G401 (cell line): ENCODE results near the gene ZNF594. TPM values are rescaled to one million over a fixed set of nuclear protein-coding genes. Genes with fewer than 3 reads are reported as not detected.

Experiments
- total RNA-seq: library from RNA; depleted of rRNA; stranded (reverse); fragments of >200 nt; shearing (Covaris generic); gene quantifications from 2 replicates; pipeline ENCODE4 v1.2.3, GENCODE V29; 2014; rRNA removed

The ZNF594 gene
- total RNA-seq, 1 experiment from 2014 or later, result 18.1 TPM

Other genes starting within 250 kb of the ZNF594 start
- gene PFN1, start 243.3 kb downstream of the ZNF594 start, total RNA-seq, result 563 and 707 TPM in 2 replicates
- 52.8 and 75.4 TPM in 2 replicates for gene ENO3, start 240.7 kb downstream of the ZNF594 start, total RNA-seq
- gene SPAG7, start 224.1 kb downstream of the ZNF594 start, total RNA-seq, result 32.3 and 59.7 TPM in 2 replicates
- gene CAMTA2, start 204.2 kb downstream of the ZNF594 start, total RNA-seq, result 6.9 and 16.9 TPM in 2 replicates
- gene INCA1, start 194.3 kb downstream of the ZNF594 start, total RNA-seq, result 0.14 TPM in 1 of 2 replicates, not detected in the other
- 75.6 and 95.9 TPM in 2 replicates for gene KIF1C, start 193.9 kb downstream of the ZNF594 start, total RNA-seq
- gene SLC52A1, start 156.4 kb downstream of the ZNF594 start, total RNA-seq, result not detected in 2 replicates
- not detected in 2 replicates for gene ZFP3, start 113.4 kb downstream of the ZNF594 start, total RNA-seq
- gene ZNF232, start 80.0 kb downstream of the ZNF594 start, total RNA-seq, result 10.1 and 11.8 TPM in 2 replicates
- not detected in 2 replicates for gene USP6, start 75.8 kb downstream of the ZNF594 start, total RNA-seq
- not detected in 2 replicates for gene SCIMP, start 43.0 kb upstream of the ZNF594 start, total RNA-seq
- gene RABEP1, start 90.4 kb upstream of the ZNF594 start, total RNA-seq, result 54.0 and 63.0 TPM in 2 replicates
- gene NUP88, start 227.8 kb upstream of the ZNF594 start, total RNA-seq, result 142 and 178 TPM in 2 replicates
- gene RPAIN, start 228.3 kb upstream of the ZNF594 start, total RNA-seq, result 61.3 and 65.8 TPM in 2 replicates
- 733 and 786 TPM in 2 replicates for gene C1QBP, start 247.3 kb upstream of the ZNF594 start, total RNA-seq